ENCODE measurements around the gene CACNG8. TPM values are rescaled to one million over a fixed set of nuclear protein-coding genes. Genes with fewer than 3 reads are reported as not detected.

CACNG8 gene
- total and polyA plus RNA-seq, 9 donors, result 0.03 to 0.13 (median 0.08) TPM; not detected in 3

- Histone ChIP-seq H3K27ac (no peak overlapping the region), H3K9me3 (peaks cover 0 to 11% of the 10 kb centered on the region in 2 donors), H3K27me3 (no peaks in the 10 kb centered on the region), H3K36me3 (no peaks in the 10 kb centered on the region), H3K4me3 (no peak overlapping the region), H3K4me1 (ENCODE audit: insufficient read depth) (no peaks in the 10 kb centered on the region)
- 58 to 70% (median 64%) methylated on average over 9 to 13 of the region's 13 CpGs for WGBS, 3 donors
- TF ChIP-seq CTCF (IDR thresholded peaks at IDR 0.05) (no peak), EP300 (IDR thresholded peaks at IDR 0.05) (no peak), POLR2A (IDR thresholded peaks at IDR 0.05) (no peak)
- DNase-seq, result no peak
- intact Hi-C loops (cut with DNase I), result no loop called here
These were observed 18.7 kb downstream of the CACNG8 start for GRCh38 chr19:53981376-53981951.

GRCh38 chr19:53982001-53982451 is 19.3 kb downstream of the CACNG8 start:
- H3K4me1 ChIP-seq (ENCODE audit: insufficient read depth), result no peaks in the 10 kb centered on the region
- TF ChIP-seq EP300 (IDR thresholded peaks at IDR 0.05) (no peak), POLR2A (IDR thresholded peaks at IDR 0.05) (no peak), CTCF (IDR thresholded peaks at IDR 0.05) (no peak)
- WGBS, 3 donors, result 1 to 6% (median 1%) methylated on average over 27 to 62 of the region's 62 CpGs
- H3K27me3 ChIP-seq, result no peaks in the 10 kb centered on the region
- peaks cover 0 to 11% of the 10 kb centered on the region in 2 donors for H3K9me3 ChIP-seq
- no peaks in the 10 kb centered on the region for H3K36me3 ChIP-seq
- intact Hi-C loops (cut with DNase I), result no loop called here
- H3K27ac ChIP-seq, result no peak overlapping the region
- H3K4me3 ChIP-seq, result no peak overlapping the region
- no peak for DNase-seq

GRCh38 chr19:53982611-53983010 is 19.9 kb downstream of the CACNG8 start:
- WGBS, 3 donors, result 0 to 5% (median 1%) methylated on average over 15 to 57 of the region's 61 CpGs
- TF ChIP-seq CTCF (IDR thresholded peaks at IDR 0.05), result no peak
- TF ChIP-seq EP300 (IDR thresholded peaks at IDR 0.05), result no peak
- TF ChIP-seq POLR2A (IDR thresholded peaks at IDR 0.05), result no peak
- Histone ChIP-seq H3K36me3 (no peaks in the 10 kb centered on the region), H3K4me3 (no peak overlapping the region), H3K9me3 (peaks cover 0 to 11% of the 10 kb centered on the region in 2 donors), H3K27ac (no peak overlapping the region), H3K4me1 (ENCODE audit: insufficient read depth) (no peaks in the 10 kb centered on the region), H3K27me3 (no peaks in the 10 kb centered on the region)
- intact Hi-C loops (cut with DNase I), result no loop called here
- DNase-seq, result no peak

GRCh38 chr19:53983457-53984289 is 20.9 kb downstream of the CACNG8 start:
- intact Hi-C loops (cut with DNase I), result no loop called here

More at GRCh38 chr19:53983457-53984289, 20.9 kb downstream of the CACNG8 start:
- no peak overlapping the region for H3K4me3 ChIP-seq
- no peak for DNase-seq
- TF ChIP-seq EP300 (IDR thresholded peaks at IDR 0.05) (no peak), CTCF (IDR thresholded peaks at IDR 0.05) (no peak)
- no peaks in the 10 kb centered on the region for H3K27me3 ChIP-seq
- H3K4me1 ChIP-seq (ENCODE audit: insufficient read depth), result no peaks in the 10 kb centered on the region
- no peak overlapping the region for H3K27ac ChIP-seq
- no peaks in the 10 kb centered on the region for H3K36me3 ChIP-seq
- WGBS, 3 donors, result 74 to 82% (median 78%) methylated on average over 24 of the region's 24 CpGs
- H3K9me3 ChIP-seq, result peaks cover 0 to 8% of the 10 kb centered on the region in 2 donors

Data from ovary (tissue), 9 donors.